Vagina (tissue), 2 donors: ENCODE results near the gene C1QL1. TPM values are rescaled to one million over a fixed set of nuclear protein-coding genes. Genes with fewer than 3 reads are reported as not detected.

ENCODE experiments used
- DNase-seq, 2 donors: peaks; one replicate each; pipeline ENCODE4 v3.0.0-alpha.2; 2017; ENCODE audit errors: extremely low spot score in 2 of 2
- H3K27ac ChIP-seq: fragments of 200-600 bp; sonication (generic); one replicate; pipeline ENCODE4 v1.5.1; 2019
- H3K27me3 ChIP-seq: fragments of 200-600 bp; sonication (generic); one replicate; pipeline ENCODE4 v1.5.1; 2019
- H3K36me3 ChIP-seq, 2 donors: fragments of 200-600 bp; sonication (generic); one replicate each; pipeline ENCODE4 v1.5.1; 2017 to 2019
- H3K4me1 ChIP-seq: fragments of 200-600 bp; sonication (generic); one replicate; pipeline ENCODE4 v1.5.1; 2019
- H3K4me3 ChIP-seq, 2 donors: fragments of 200-600 bp; sonication (generic); 1 replicate in 1 of 2; 2 replicates in 1 of 2; pipeline ENCODE4 v1.5.1; 2016 to 2019
- H3K9me3 ChIP-seq: fragments of 200-600 bp; sonication (generic); one replicate; pipeline ENCODE4 v1.5.1; 2019
- POLR2A ChIP-seq, 2 donors: fragments of 450-650 bp; IDR thresholded peaks; one replicate each; pipeline ENCODE4 v1.6.1; 2017; ENCODE audit warnings: antibody characterized with exemption in 2 of 2, mild to moderate bottlenecking in 2 of 2, moderate library complexity in 2 of 2
- POLR2AphosphoS5 ChIP-seq, 2 donors: sonication (generic); formaldehyde crosslinking; IDR thresholded peaks; one replicate each; pipeline ENCODE4 v1.9.0; 2017; ENCODE audit warnings: antibody characterized with exemption in 2 of 2, mild to moderate bottlenecking in 2 of 2, low read depth in 1 of 2; ENCODE audit not compliant: insufficient read depth in 1 of 2
- intact Hi-C: fragments of 100-400 bp; cut with DNase I; formaldehyde crosslinking; loops from one replicate; pipeline ENCODE4 v1.15.1; 2023
- total RNA-seq: library from RNA; depleted of rRNA; stranded (reverse); fragments of >200 nt; gene quantifications from one replicate; pipeline ENCODE4 v1.2.3, GENCODE V29; 2016
- TF ChIP-seq, protein P1 (sequence below), 3 experiments: fragments of 450-650 bp in 2 of 3; fragments of 200-600 bp in 1 of 3; sonication (generic) in 1 of 3; IDR thresholded peaks; one replicate each; pipeline ENCODE4 v1.5.1; 2017 to 2019; ENCODE audit warnings: antibody characterized with exemption in 3 of 3, mild to moderate bottlenecking in 2 of 3, moderate library complexity in 2 of 3

Gene C1QL1
- total RNA-seq, 1 donor from 2014 or later = 6.9 TPM

DNA sequence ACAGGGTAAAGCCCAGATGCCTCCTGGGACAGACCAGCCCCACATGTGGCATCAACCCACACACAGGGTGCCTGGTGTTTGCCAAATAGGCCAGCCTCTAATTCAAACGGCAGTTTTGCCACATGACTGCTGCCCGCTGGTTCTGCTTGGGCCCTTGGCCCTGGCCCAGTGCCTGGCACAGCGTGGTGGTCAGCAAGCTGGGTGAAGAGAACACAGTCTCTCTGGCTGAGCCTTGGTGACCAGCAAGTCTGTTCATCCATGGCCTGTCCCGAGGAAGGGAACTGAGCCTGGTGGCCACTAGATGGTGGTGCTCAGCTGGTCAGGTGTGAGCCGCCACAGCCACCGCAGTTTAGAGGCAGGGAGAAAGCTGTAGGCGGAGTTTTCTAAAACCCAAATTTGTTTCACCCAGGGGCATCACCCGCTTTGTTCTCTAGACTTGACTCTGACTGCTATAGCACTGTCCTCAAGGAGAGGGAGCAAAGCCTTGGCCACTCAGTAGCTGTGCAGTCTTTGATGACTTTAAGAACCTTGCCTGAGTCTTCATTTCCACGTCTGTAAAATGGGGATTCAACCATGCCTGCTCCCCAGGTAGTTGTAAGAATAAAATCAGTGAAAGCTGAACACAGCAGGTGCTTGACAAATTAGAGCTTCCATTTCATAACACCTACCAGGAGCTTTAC is 48.1 kb downstream of the C1QL1 start:
- no peaks in the 10 kb centered on the region for H3K9me3 ChIP-seq
- intact Hi-C loops = loop anchor here (2.0 to 10.0 kb wide), 3 partner anchors 99 to 275 kb away; no protein-coding TSS in a partner anchor
- peaks cover 12% of the 10 kb centered on the region for H3K4me1 ChIP-seq
- no peaks in the 10 kb centered on the region for H3K27me3 ChIP-seq
- TF ChIP-seq, protein P1, sequence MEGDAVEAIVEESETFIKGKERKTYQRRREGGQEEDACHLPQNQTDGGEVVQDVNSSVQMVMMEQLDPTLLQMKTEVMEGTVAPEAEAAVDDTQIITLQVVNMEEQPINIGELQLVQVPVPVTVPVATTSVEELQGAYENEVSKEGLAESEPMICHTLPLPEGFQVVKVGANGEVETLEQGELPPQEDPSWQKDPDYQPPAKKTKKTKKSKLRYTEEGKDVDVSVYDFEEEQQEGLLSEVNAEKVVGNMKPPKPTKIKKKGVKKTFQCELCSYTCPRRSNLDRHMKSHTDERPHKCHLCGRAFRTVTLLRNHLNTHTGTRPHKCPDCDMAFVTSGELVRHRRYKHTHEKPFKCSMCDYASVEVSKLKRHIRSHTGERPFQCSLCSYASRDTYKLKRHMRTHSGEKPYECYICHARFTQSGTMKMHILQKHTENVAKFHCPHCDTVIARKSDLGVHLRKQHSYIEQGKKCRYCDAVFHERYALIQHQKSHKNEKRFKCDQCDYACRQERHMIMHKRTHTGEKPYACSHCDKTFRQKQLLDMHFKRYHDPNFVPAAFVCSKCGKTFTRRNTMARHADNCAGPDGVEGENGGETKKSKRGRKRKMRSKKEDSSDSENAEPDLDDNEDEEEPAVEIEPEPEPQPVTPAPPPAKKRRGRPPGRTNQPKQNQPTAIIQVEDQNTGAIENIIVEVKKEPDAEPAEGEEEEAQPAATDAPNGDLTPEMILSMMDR (IDR thresholded peaks at IDR 0.05) = peak; percentile 75 to 87 (median 85)
- TF ChIP-seq POLR2AphosphoS5 (IDR thresholded peaks at IDR 0.05; ENCODE audit: insufficient read depth in 1 of 2, low read depth in 1 of 2) (peak in 1 of 2 donors; percentile 24), POLR2A (IDR thresholded peaks at IDR 0.05) (no peak)
- H3K36me3 ChIP-seq = no peaks in the 10 kb centered on the region
- DNase-seq = no peak
- no peak overlapping the region for H3K4me3 ChIP-seq
- no peak overlapping the region for H3K27ac ChIP-seq

DNA sequence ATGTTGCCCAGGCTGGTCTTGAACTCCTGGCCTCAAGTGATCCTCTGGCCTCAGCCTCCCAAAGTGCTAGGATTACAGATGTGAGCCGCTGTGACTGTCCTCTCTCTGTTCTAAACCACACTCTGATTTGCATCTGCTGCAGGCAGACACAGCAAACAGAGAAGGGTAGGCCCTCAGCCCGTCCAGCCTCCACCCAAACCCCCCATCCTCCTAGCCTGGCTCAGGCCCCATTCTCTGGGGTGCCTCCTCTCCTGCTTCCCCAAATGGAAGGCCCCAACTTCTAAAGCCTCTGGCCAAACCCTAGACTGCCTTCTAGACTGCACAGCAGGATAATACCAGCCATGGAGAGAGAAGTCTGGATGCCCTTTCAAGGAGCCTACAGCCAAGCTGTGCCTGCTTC is 48.7 kb downstream of the C1QL1 start:
- H3K36me3 ChIP-seq = no peaks in the 10 kb centered on the region
- no peak overlapping the region for H3K4me3 ChIP-seq
- intact Hi-C loops = loop anchor here (2.0 to 10.0 kb wide), 2 partner anchors 99 to 185 kb away; no protein-coding TSS in a partner anchor
- no peak overlapping the region for H3K27ac ChIP-seq
- no peaks in the 10 kb centered on the region for H3K27me3 ChIP-seq
- peaks cover 12% of the 10 kb centered on the region for H3K4me1 ChIP-seq
- no peak for DNase-seq
- no peak for TF ChIP-seq POLR2A (IDR thresholded peaks at IDR 0.05)
- H3K9me3 ChIP-seq = no peaks in the 10 kb centered on the region

- no peak for TF ChIP-seq POLR2AphosphoS5 (IDR thresholded peaks at IDR 0.05; ENCODE audit: insufficient read depth in 1 of 2, low read depth in 1 of 2)
- TF ChIP-seq, protein P1 (IDR thresholded peaks at IDR 0.05) = no peak
- TF ChIP-seq POLR2A (IDR thresholded peaks at IDR 0.05) = no peak
- H3K27me3 ChIP-seq = no peaks in the 10 kb centered on the region
- no peaks in the 10 kb centered on the region for H3K36me3 ChIP-seq
- DNase-seq = no peak
- intact Hi-C loops = loop anchor here (2.0 to 10.0 kb wide), 2 partner anchors 101 to 187 kb away; no protein-coding TSS in a partner anchor
- no peak overlapping the region for H3K27ac ChIP-seq
- peaks cover 12% of the 10 kb centered on the region for H3K4me1 ChIP-seq
- H3K4me3 ChIP-seq = no peak overlapping the region
- H3K9me3 ChIP-seq = no peaks in the 10 kb centered on the region
Observed at GRCh38 chr17:44918006-44918405, 50.1 kb downstream of the C1QL1 start.

- no peaks in the 10 kb centered on the region for H3K9me3 ChIP-seq
- intact Hi-C loops = loop anchor here (10.0 kb wide), 1 partner anchor 187 kb away; no protein-coding TSS in a partner anchor
- no peak for DNase-seq
- H3K36me3 ChIP-seq = no peaks in the 10 kb centered on the region
- H3K4me3 ChIP-seq = no peak overlapping the region
- no peak overlapping the region for H3K27ac ChIP-seq
- TF ChIP-seq POLR2AphosphoS5 (IDR thresholded peaks at IDR 0.05; ENCODE audit: insufficient read depth in 1 of 2, low read depth in 1 of 2) = no peak
- TF ChIP-seq, protein P1 (IDR thresholded peaks at IDR 0.05) = no peak
- H3K27me3 ChIP-seq = no peaks in the 10 kb centered on the region
- H3K4me1 ChIP-seq = peaks cover 12% of the 10 kb centered on the region
Observed at GRCh38 chr17:44917456-44917855, 50.6 kb downstream of the C1QL1 start.

DNA sequence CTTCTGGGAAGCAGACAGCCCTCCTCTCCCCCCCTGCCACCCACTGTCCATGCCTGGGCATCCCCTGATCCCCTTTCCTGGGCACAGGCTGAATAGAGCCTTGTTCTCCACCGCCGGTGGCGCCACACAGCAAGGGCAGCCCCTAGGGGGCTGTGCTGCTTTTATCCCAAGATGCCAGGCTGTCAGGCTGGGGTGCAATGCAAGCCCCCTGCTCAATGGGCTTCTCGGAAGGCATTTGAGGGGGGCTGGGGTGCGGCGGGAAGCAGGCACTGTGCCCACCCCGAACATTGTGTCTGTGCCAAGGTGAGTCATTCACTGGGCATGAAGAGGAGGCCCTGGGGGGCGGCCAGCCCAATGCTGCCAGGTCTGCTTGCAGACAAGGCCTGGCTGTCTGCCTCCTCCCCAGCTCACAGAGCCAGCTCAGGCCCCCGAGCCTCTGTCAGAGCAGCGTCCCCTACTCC is 51.3 kb downstream of the C1QL1 start:
- TF ChIP-seq POLR2AphosphoS5 (IDR thresholded peaks at IDR 0.05; ENCODE audit: insufficient read depth in 1 of 2, low read depth in 1 of 2) (peak in 1 of 2 donors; percentile 49), POLR2A (IDR thresholded peaks at IDR 0.05) (no peak)
- no peak for DNase-seq
- Histone ChIP-seq H3K27me3 (no peaks in the 10 kb centered on the region), H3K36me3 (no peaks in the 10 kb centered on the region), H3K4me1 (peaks cover 12% of the 10 kb centered on the region), H3K4me3 (no peak overlapping the region), H3K9me3 (no peaks in the 10 kb centered on the region), H3K27ac (no peak overlapping the region)
- intact Hi-C loops = loop anchor here (10.0 kb wide), 1 partner anchor 188 kb away; no protein-coding TSS in a partner anchor
